ENCODE measurements around the gene LY6G5C. TPM values are rescaled to one million over a fixed set of nuclear protein-coding genes. Genes with fewer than 3 reads are reported as not detected.

The LY6G5C gene
- polyA plus RNA-seq, 3 donors: 4.8 to 7.3 (median 5.8) TPM

- Histone ChIP-seq H3K27me3 (ENCODE audit: control insufficient read depth in 2 of 2, insufficient read depth in 2 of 2, low read length in 2 of 2) (no peaks in the 10 kb centered on the region), H3K36me3 (replicated peaks in 1 of 2; ENCODE audit: control insufficient read depth in 1 of 2, insufficient read depth in 2 of 2, low read length in 2 of 2) (peaks cover 15 to 49% of the 10 kb centered on the region in 2 donors), H3K79me2 (ENCODE audit: insufficient read depth, low read length) (peaks cover 86% of the 10 kb centered on the region), H2AFZ (ENCODE audit: insufficient read depth, low read depth, low read length, poor library complexity, severe bottlenecking) (no peak overlapping the region), H3K4me3 (replicated peaks in 1 of 3; ENCODE audit: low read depth in 2 of 3, low read length in 3 of 3) (peak overlapping the region in 1 of 3 experiments; percentile 18), H3K9ac (ENCODE audit: insufficient read depth, low read length, poor library complexity, severe bottlenecking) (no peak overlapping the region), H3K4me2 (replicated peaks; ENCODE audit: extremely low read depth, low read length, poor library complexity, severe bottlenecking) (peak overlapping the region; percentile 25), H3K9me3 (replicated peaks in 1 of 2; ENCODE audit: control insufficient read depth in 1 of 2, insufficient read depth in 1 of 2, low read length in 2 of 2) (no peaks in the 10 kb centered on the region), H4K20me1 (ENCODE audit: insufficient read depth, low read length) (peaks cover 26% of the 10 kb centered on the region), H3K4me1 (ENCODE audit: control insufficient read depth in 1 of 2, insufficient read depth in 2 of 2, low read length in 2 of 2) (peaks cover 50 to 68% of the 10 kb centered on the region in 2 donors), H3K27ac (ENCODE audit: low read depth in 1 of 2, low read length in 2 of 2) (peak overlapping the region in 1 of 2 donors; percentile 80)
- H3K4me3 Mint-ChIP-seq: no peak overlapping the region
- 94% methylated on average over 2 of the region's 4 CpGs for WGBS (ENCODE audit: insufficient coverage)
- H3K36me3 Mint-ChIP-seq: peaks cover 36 to 62% of the 10 kb centered on the region in 2 donors
- H3K9me3 Mint-ChIP-seq: peaks cover 0 to 2% (median 0%) of the 10 kb centered on the region in 7 donors
- no peak for TF ChIP-seq CTCF (IDR thresholded peaks at IDR 0.05)
- intact Hi-C loops (cut with micrococcal nuclease): no loop called here
- H3K27ac Mint-ChIP-seq: peak overlapping the region in 5 of 7 donors; percentile 25 to 84 (median 66)
- H3K4me1 Mint-ChIP-seq: peaks cover 70% of the 10 kb centered on the region
- DNase-seq: no peak
- peaks cover 0 to 4% (median 0%) of the 10 kb centered on the region in 3 donors for H3K27me3 Mint-ChIP-seq (ENCODE audit: low read depth in 3 of 3)
Measured at GRCh38 chr6:31658158-31658688, 22.6 kb downstream of the LY6G5C start.

- WGBS (ENCODE audit: insufficient coverage): 89% methylated on average over 1 of the region's 6 CpGs
- peaks cover 82% of the 10 kb centered on the region for H3K79me2 ChIP-seq (ENCODE audit: insufficient read depth, low read length)
Measured at GRCh38 chr6:31657406-31658157, 23.3 kb downstream of the LY6G5C start.

More at GRCh38 chr6:31657406-31658157, 23.3 kb downstream of the LY6G5C start:
- Histone ChIP-seq H2AFZ (ENCODE audit: insufficient read depth, low read depth, low read length, poor library complexity, severe bottlenecking) (no peak overlapping the region), H3K9me3 (replicated peaks in 1 of 2; ENCODE audit: control insufficient read depth in 1 of 2, insufficient read depth in 1 of 2, low read length in 2 of 2) (no peaks in the 10 kb centered on the region), H3K4me1 (ENCODE audit: control insufficient read depth in 1 of 2, insufficient read depth in 2 of 2, low read length in 2 of 2) (peaks cover 46 to 67% of the 10 kb centered on the region in 2 donors), H3K4me2 (replicated peaks; ENCODE audit: extremely low read depth, low read length, poor library complexity, severe bottlenecking) (no peak overlapping the region), H3K4me3 (replicated peaks in 1 of 3; ENCODE audit: low read depth in 2 of 3, low read length in 3 of 3) (no peak overlapping the region), H3K27me3 (ENCODE audit: control insufficient read depth in 2 of 2, insufficient read depth in 2 of 2, low read length in 2 of 2) (no peaks in the 10 kb centered on the region), H4K20me1 (ENCODE audit: insufficient read depth, low read length) (peaks cover 26% of the 10 kb centered on the region), H3K9ac (ENCODE audit: insufficient read depth, low read length, poor library complexity, severe bottlenecking) (no peak overlapping the region), H3K27ac (ENCODE audit: low read depth in 1 of 2, low read length in 2 of 2) (peak overlapping the region in 1 of 2 donors; percentile 53), H3K36me3 (replicated peaks in 1 of 2; ENCODE audit: control insufficient read depth in 1 of 2, insufficient read depth in 2 of 2, low read length in 2 of 2) (peaks cover 14 to 45% of the 10 kb centered on the region in 2 donors)
- H3K36me3 Mint-ChIP-seq: peaks cover 32 to 56% of the 10 kb centered on the region in 2 donors
- intact Hi-C loops (cut with micrococcal nuclease): no loop called here
- no peak for TF ChIP-seq CTCF (IDR thresholded peaks at IDR 0.05)
- H3K27me3 Mint-ChIP-seq (ENCODE audit: low read depth in 3 of 3): peaks cover 0 to 6% (median 2%) of the 10 kb centered on the region in 3 donors
- no peak for DNase-seq
- H3K4me3 Mint-ChIP-seq: no peak overlapping the region
- H3K4me1 Mint-ChIP-seq: peaks cover 65% of the 10 kb centered on the region
- peaks cover 0 to 2% (median 0%) of the 10 kb centered on the region in 7 donors for H3K9me3 Mint-ChIP-seq
- peak overlapping the region in 5 of 7 donors; percentile 33 to 84 (median 38) for H3K27ac Mint-ChIP-seq

All from CD14-positive monocyte (primary cell).